GM18951 (cell line): ENCODE results near the gene PRSS50.

ENCODE experiments used
- POLR2A ChIP-seq: IDR thresholded peaks from 4 replicates; pipeline ENCODE4 v1.6.1; 2011; ENCODE audit warnings: mild to moderate bottlenecking; ENCODE audit not compliant: insufficient read length, insufficient read depth; ENCODE audit errors: extremely low read depth
- in situ Hi-C: fragments of 300-500 bp; cut with MboI; formaldehyde crosslinking; loops from one replicate; pipeline ENCODE4 v1.12.0; 2022; ENCODE audit warnings: low sequenced_read_pairs, mixed read lengths, inconsistent platforms; ENCODE audit not compliant: unreplicated experiment

PRSS50 gene

GRCh38 chr3:46684891-46685290, 32.8 kb downstream of the PRSS50 start:
- in situ Hi-C loops: no loop called here
- no peak for TF ChIP-seq POLR2A

DNA sequence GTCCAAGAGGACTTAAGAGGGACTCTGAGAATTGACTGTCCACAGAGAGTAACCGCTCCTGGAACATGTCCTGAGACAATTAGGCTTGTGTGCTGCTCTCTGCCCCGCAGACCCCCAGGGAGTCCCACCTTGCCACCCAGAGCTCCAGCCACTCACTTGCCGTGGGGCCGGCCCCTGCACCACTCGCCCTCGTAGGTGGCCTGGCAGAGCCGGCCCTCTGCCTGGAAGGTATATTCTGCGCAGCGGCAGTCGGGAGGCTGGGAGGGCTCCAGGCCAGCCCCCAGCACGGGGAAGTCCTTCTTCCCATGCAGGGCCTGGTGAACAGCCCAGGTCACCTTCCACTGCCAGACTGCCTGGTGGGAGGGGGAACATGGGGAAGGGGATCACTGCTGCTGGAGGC, 34.7 kb downstream of the PRSS50 start:
- TF ChIP-seq POLR2A: no peak
- in situ Hi-C loops: no loop called here

GRCh38 chr3:46681856-46682540, 35.7 kb downstream of the PRSS50 start:
- in situ Hi-C loops: no loop called here
- TF ChIP-seq POLR2A: no peak

DNA sequence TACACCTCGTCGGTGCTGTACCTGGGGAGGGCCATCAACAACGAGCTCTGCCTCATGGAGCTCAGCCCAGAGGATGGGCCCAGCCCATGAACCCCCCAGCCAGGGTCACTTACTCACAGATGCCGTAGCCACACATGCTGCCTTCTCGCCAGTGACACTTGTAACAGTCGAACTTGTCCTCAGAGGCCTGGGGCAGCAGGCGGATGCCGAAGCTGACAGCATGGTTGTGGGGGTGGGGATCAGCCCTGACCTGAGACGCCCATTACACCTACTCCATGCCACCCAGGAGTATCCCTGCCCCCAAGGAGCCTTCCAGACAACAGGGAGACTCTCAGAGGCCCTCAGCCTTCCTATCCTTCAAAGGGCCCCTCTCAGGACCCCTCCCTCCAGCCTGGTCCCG, 36.3 kb downstream of the PRSS50 start:
- TF ChIP-seq POLR2A: no peak
- in situ Hi-C loops: no loop called here

- in situ Hi-C loops: no loop called here
These were observed 37.3 kb downstream of the PRSS50 start for GRCh38 chr3:46680298-46680826.

GRCh38 chr3:46679681-46680080, 38.0 kb downstream of the PRSS50 start:
- no peak for TF ChIP-seq POLR2A
- in situ Hi-C loops: no loop called here

More at GRCh38 chr3:46680298-46680826, 37.3 kb downstream of the PRSS50 start:
- no peak for TF ChIP-seq POLR2A

DNA sequence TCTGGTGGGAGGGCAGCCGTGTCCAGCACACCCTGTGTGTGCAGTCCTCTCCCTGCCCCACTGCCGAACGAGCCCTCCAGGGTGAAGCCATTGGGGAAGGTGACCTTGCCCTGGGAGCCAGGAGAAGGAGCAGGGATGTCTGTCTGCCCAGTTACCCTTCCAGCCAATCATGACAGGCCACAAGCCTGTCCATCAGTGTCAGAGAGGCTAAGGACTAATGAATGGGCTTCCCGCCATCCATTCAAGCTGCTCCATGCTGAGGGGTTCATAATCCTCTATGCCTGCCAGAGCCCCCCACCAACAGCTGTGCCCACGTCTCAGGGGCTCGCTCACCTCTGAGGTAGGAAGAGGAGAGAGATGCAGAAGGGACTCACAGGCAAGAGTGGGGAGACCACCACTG, 39.4 kb downstream of the PRSS50 start:
- no peak for TF ChIP-seq POLR2A
- in situ Hi-C loops: no loop called here

DNA sequence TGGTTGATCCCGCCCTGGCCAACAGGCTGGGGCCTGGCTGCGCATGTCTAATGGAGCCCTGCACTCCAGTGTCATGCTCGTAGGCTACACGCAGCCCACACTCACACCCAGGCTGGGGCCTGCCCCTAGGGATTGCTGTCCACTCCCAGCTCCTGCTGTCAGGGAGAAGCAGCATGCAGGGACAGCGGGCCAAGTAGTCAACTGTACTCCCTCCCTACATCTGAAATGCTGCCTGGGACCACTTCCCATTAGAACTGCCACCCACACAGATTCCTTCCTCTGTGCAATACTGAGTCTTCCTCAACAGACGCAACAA, 40.3 kb downstream of the PRSS50 start:
- in situ Hi-C loops: no loop called here
- TF ChIP-seq POLR2A: no peak

DNA sequence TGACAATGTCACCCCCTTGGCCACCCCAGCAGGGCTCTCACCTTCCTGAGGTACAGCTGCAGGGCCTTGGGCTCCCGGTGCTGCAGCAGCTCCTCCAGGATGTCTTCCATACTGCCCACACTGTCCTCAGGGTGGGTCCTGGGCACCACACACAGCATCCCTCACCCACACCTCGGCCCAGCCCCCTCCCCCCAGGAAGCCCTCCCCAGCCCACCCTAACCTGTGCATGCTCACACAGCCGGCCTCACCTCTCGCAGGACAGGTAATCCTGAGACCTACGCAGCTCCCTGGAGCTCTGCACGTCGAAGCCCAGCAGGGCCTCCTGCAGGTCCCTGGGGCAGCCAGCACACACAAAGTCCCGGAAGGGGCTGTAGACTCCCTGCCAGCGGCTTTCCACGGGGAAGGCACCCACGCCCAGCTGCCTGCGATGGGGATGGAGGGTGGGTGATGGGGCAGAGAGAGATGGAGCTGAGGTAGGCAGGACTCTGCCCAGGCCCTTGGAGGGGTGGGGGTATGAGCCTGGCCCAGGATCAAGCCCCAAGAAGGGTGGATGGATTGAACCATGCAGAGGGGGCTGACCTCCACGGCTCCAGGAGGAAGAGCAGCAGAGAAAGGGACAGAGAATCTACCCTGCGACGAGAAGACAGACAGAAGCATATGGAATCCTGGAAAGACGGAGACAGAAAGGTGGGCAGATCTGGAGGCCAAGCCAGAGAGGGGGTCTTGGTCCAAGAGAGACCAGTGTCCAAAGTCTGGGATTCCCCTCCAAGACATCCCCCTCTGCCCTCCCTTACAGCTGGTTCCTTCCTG, 40.9 kb downstream of the PRSS50 start:
- in situ Hi-C loops: no loop called here
- TF ChIP-seq POLR2A: no peak

DNA sequence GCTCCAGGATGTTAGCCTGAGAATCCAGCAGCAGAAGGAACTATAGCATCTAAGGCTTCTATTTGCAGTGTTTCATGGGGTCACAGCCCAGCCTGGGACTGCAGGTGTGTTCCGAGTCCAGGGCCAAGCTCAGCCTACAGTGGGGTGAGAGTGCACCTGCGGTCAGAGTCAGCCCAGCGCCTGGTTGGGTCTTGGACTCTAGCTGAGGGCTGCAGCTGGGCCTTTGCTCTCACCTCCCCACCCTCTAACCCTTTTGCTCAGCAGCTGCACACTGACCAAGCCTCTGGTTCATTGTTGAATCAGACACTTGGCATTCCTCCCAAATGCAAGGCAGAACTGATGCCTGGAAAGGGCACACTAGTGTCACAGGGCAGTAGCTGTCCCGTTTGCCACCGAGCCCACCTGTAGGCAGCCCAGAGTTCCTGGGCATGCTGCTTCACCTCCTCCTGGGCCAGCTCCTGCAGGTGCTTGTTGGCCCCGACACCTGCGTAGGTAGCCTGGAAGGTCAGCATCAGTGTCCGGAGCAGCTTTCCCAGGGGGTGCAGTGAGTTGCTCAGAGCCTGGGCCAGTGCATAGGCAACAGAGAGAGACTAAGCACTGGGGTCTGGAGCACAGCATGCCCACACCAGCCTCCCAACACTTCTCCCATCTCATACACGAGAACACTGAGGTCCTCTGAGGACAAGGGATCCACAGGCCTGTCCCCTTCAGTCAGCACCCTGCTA, 41.7 kb downstream of the PRSS50 start:
- in situ Hi-C loops: no loop called here
- no peak for TF ChIP-seq POLR2A

- no peak for TF ChIP-seq POLR2A
- in situ Hi-C loops: no loop called here
These were observed 42.2 kb downstream of the PRSS50 start for GRCh38 chr3:46675426-46675825.

DNA sequence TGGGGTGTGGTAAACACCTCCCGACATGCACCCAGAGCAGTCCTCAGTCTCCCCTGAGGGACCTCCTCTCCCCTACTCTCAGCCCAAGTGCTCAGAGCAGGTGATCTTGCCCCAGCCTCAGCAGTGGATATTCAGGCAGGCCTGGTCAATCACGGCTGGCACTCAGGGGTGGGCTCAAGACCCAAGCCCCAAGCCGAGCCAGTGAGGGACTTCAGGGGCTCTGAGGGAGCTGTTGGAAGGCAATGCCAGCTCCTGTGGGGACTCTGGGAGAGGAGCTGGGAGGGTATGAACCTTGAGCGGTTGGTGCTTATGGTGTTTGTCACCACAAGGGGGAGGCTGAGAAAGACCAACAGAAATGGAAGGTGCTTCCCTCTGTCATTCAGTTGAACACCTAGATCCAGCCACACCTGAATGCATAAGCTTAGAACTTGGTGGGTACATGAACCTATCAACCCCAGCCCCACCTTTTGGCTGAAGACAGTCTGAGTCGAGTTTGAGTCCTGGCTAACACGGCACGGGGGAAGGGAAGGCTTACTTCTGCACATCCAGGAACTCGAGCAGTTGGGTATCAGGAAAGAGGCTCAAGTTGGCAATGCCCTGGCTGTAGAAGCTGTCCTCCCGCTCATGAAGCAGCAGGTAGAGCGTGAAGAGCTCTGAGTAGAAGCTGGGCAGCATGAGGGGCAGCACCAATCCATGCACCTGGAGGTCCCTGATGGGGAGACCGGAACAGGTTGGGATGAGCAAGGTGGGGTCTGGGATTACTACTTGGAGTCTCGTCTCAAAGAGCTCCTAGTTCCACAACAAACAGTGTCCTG, 43.4 kb downstream of the PRSS50 start:
- in situ Hi-C loops: no loop called here
- no peak for TF ChIP-seq POLR2A

GRCh38 chr3:46673151-46674030, 44.3 kb downstream of the PRSS50 start:
- in situ Hi-C loops: no loop called here
- no peak for TF ChIP-seq POLR2A
